WERI-Rb-1 (cell line): ENCODE measurements around the gene REXO1.

Experiments used
- DNase-seq: peaks from one replicate; pipeline ENCODE4 v3.0.0-alpha.2; 2020
- H3K27ac ChIP-seq: fragments of 250-450 bp; sonication (Bioruptor Pico); 2 replicates; pipeline ENCODE4 v1.5.1; 2020; ENCODE audit warnings: mild to moderate bottlenecking, moderate library complexity
- H3K27me3 ChIP-seq: fragments of 250-450 bp; sonication (Bioruptor Pico); 2 replicates; pipeline ENCODE4 v1.5.1; 2021; ENCODE audit warnings: mild to moderate bottlenecking, low read depth, moderate library complexity; ENCODE audit not compliant: insufficient read depth, severe bottlenecking
- H3K36me3 ChIP-seq: fragments of 250-450 bp; sonication (Bioruptor Pico); 2 replicates; pipeline ENCODE4 v1.5.1; 2020; ENCODE audit warnings: mild to moderate bottlenecking, moderate library complexity
- H3K4me3 ChIP-seq: 2 replicates; pipeline ENCODE4 v1.5.1; 2011; ENCODE audit warnings: low read depth, mild to moderate bottlenecking, control low read depth, low read length
- H3K9me3 ChIP-seq: fragments of 250-450 bp; sonication (Bioruptor Pico); 2 replicates; pipeline ENCODE4 v1.5.1; 2021; ENCODE audit warnings: mild to moderate bottlenecking, moderate library complexity; ENCODE audit not compliant: severe bottlenecking
- CTCF ChIP-seq: IDR thresholded peaks from 2 replicates; pipeline ENCODE4 v1.5.1; 2011; ENCODE audit warnings: low read depth, mild to moderate bottlenecking, control low read depth, inconsistent platforms, low read length

REXO1 gene

DNA sequence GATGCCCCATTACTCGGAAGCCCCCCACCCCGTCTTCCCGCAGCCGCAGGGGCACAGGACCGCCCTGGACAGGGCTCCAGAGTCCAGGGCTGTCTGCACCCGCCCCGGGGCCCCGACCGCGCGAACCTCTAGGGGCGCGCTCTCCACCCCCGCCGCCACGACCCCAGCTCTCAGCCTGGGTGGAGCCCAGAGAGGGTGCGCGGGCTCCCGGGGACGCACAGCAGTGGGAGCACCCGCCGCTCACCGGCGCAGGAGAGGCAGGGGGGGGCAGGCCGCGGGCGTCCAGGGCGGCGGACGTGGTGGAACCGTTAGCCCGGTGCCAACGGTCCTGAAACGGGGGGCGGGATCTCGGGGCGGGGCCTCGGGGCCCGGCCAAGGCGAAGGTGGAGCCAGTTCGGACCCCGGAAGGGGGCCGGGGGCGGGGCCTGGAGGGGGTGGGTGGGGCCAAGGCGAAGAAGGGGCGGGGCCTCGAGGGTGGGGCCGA, 36.3 kb downstream of the REXO1 start, which contains the start of gene ATP8B3:
Gene ATP8B3 (minus strand): TSS at position 335 of the 484 bp plus-strand sequence. CDS start 540 bp downstream, outside the sequence.
- Histone ChIP-seq H3K9me3 (no peaks in the 10 kb centered on the region), H3K27me3 (no peaks in the 10 kb centered on the region), H3K4me3 (peak within 1 kb of the TSS; percentile 50), H3K27ac (peak within 1 kb of the TSS; percentile 85), H3K36me3 (peaks cover 18% of the 10 kb centered on the region)
- DNase-seq, result no peak
- TF ChIP-seq CTCF, result no peak

DNA sequence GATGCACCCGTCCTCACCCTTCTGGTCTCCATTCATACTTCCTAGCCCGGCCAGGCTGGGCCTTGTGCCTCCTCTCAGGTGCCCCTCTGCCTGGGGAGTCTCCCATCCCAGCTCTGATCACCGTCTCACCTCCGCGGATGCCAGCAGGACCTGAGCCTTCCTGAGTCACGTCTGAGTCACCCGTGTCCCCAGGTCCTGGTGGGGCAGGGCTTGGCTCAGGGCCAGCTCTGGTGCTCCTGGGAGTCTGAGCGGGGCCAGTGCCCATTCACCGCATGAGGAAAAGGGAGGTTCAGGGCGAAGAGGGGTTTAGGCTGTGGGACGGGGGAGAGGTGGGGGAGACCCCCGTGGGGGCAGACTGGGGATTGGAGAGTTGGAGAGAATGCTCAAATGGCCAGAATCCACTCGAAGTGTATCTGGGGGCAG, 36.8 kb downstream of the REXO1 start:
- H3K27ac ChIP-seq, result no peak overlapping the region
- no peak for TF ChIP-seq CTCF
- no peak for DNase-seq

DNA sequence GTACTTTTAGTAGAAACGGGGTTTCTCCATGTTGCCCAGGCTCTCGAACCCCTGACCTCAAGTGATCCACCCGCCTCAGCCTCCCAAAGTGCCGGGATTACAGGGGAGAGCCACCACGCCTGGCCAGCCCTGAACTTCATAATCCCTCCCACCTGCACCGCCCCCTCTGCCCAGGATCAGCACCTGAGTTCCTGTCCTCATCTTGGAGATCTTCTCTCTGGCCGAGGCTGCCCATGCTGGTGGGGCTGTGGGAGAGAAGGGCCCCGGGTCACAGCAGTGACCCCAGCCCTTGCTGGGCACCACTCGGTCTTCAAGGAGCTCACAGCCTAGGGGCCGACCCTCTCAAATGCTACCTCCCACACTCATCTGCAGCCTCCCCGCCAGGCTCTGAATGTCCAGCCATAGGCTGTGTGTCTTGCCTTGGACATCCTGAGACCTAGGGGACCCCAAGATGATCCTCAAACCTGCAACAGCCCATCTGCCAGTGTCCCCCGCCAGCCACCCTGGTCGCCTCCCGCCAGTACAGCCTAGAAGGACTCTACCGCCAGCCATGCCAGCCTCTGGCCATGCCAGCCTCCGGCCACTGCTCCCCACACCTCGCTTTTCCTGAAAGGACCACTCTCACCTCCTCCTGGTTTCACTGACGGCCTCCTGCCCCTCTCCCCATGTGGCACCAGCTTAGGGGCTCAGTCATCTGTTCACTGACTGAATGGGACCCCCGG, 37.7 kb downstream of the REXO1 start:
- peak; percentile 55 for DNase-seq
- TF ChIP-seq CTCF, result no peak
- Histone ChIP-seq H3K36me3 (peaks cover 8% of the 10 kb centered on the region; the same call in 1 of the 2 replicates), H3K9me3 (no peaks in the 10 kb centered on the region), H3K27me3 (no peaks in the 10 kb centered on the region), H3K4me3 (no peak overlapping the region), H3K27ac (no peak overlapping the region)

More for the DNA sequence above, 36.8 kb downstream of the REXO1 start:
- Histone ChIP-seq H3K36me3 (peaks cover 13% of the 10 kb centered on the region), H3K27me3 (no peaks in the 10 kb centered on the region), H3K4me3 (no peak overlapping the region), H3K9me3 (no peaks in the 10 kb centered on the region)

DNA sequence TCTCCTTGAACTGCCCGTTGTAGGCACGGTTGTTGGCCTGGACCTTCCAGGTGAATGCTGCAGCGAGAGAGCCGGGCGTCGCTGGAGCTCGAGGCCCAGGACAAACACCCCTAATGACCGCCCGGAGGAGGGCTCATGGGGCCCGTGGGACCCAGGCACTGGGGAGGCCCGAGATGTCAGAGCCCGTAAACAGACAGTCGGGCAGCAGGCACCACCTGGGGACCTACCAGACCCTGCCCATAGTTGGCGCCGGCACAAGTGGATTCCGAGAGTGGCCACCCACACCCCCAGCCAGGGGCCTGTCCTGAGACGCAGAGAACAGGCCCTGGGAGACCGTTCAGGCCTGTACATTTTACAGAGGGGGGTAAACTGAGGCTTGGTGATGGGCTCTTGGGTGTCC, 38.6 kb downstream of the REXO1 start:
- Histone ChIP-seq H3K4me3 (no peak overlapping the region), H3K27ac (no peak overlapping the region), H3K27me3 (no peaks in the 10 kb centered on the region)

DNA sequence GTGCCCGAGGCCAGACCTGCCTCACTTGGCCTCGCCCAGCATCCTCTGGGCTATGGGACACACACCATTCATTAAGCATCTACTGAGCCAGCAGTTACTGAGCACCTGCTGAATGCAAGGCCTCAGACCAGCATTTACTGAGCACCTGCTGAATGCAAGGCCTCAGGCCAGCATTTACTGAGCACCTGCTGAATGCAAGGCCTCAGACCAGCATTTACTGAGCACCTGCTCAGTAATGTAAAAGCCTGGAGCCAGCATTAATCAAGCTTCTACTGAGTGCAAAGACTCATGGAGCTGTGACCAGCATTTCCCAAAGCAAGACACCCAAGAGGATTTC, 39.9 kb downstream of the REXO1 start:
- H3K27ac ChIP-seq, result no peak overlapping the region
- no peaks in the 10 kb centered on the region for H3K36me3 ChIP-seq
- no peaks in the 10 kb centered on the region for H3K9me3 ChIP-seq
- no peak for TF ChIP-seq CTCF
- no peak overlapping the region for H3K4me3 ChIP-seq
- no peaks in the 10 kb centered on the region for H3K27me3 ChIP-seq
- DNase-seq, result no peak

More for the DNA sequence above, 38.6 kb downstream of the REXO1 start:
- Histone ChIP-seq H3K36me3 (peaks cover 1% of the 10 kb centered on the region; the same call in 1 of the 2 replicates), H3K9me3 (no peaks in the 10 kb centered on the region)
- DNase-seq, result no peak
- TF ChIP-seq CTCF, result no peak
